Mesenchymal stem cell (in vitro differentiated cells and primary cell): ENCODE results near the gene EPHB6.

Experiments
- DNase-seq: peaks from one replicate; pipeline ENCODE4 v3.0.0-alpha.2; 2013
- H2AFZ ChIP-seq: one replicate; pipeline ENCODE4 v1.6.1; 2013; ENCODE audit warnings: low read depth, mild to moderate bottlenecking, control low read depth, inconsistent platforms, low read length, moderate library complexity
- H2AK5ac ChIP-seq: 2 replicates; pipeline ENCODE4 v1.6.1; 2013; ENCODE audit warnings: low read length, moderate library complexity, mild to moderate bottlenecking, inconsistent platforms; ENCODE audit not compliant: severe bottlenecking
- H2BK120ac ChIP-seq: one replicate; pipeline ENCODE4 v1.6.1; 2013; ENCODE audit warnings: low read depth, mild to moderate bottlenecking, inconsistent platforms, low read length, moderate library complexity
- H2BK12ac ChIP-seq, 2 experiments: one replicate each; pipeline ENCODE4 v1.6.1; 2013; ENCODE audit warnings: inconsistent platforms in 2 of 2, low read length in 2 of 2, mild to moderate bottlenecking in 2 of 2, moderate library complexity in 2 of 2, control low read depth in 1 of 2
- H2BK15ac ChIP-seq: one replicate; pipeline ENCODE4 v1.6.1; 2013; ENCODE audit warnings: mild to moderate bottlenecking, low read depth, inconsistent platforms; ENCODE audit not compliant: poor library complexity, severe bottlenecking
- H2BK5ac ChIP-seq: 2 replicates; pipeline ENCODE4 v1.6.1; 2013; ENCODE audit warnings: low read depth, mild to moderate bottlenecking, low read length, control low read depth, inconsistent platforms; ENCODE audit not compliant: poor library complexity, severe bottlenecking
- H3K14ac ChIP-seq, 2 experiments: one replicate each; pipeline ENCODE4 v1.6.1; 2013; ENCODE audit warnings: inconsistent platforms in 2 of 2, low read length in 2 of 2, control low read depth in 1 of 2, mild to moderate bottlenecking in 1 of 2, moderate library complexity in 1 of 2
- H3K18ac ChIP-seq, 2 experiments: one replicate each; pipeline ENCODE4 v1.6.1; 2013; ENCODE audit warnings: inconsistent platforms in 2 of 2, low read length in 2 of 2, control low read depth in 1 of 2, low read depth in 1 of 2, mild to moderate bottlenecking in 1 of 2
- H3K23ac ChIP-seq, 2 experiments: one replicate each; pipeline ENCODE4 v1.6.1; 2013; ENCODE audit warnings: inconsistent platforms in 2 of 2, low read length in 2 of 2, mild to moderate bottlenecking in 2 of 2, moderate library complexity in 2 of 2, control low read depth in 1 of 2
- H3K27ac ChIP-seq: 2 replicates; pipeline ENCODE4 v1.5.1; 2013; ENCODE audit warnings: mild to moderate bottlenecking, moderate library complexity, low read length, control low read depth, inconsistent platforms; ENCODE audit not compliant: poor library complexity, severe bottlenecking
- H3K27me3 ChIP-seq, 2 experiments: 2 replicates each; pipeline versions ENCODE4 v1.6.1 to v1.7.0; 2013; ENCODE audit warnings: low read length in 2 of 2, mild to moderate bottlenecking in 2 of 2, moderate library complexity in 2 of 2, control low read depth in 1 of 2, inconsistent platforms in 1 of 2; ENCODE audit not compliant: control insufficient read depth in 1 of 2, insufficient read depth in 1 of 2
- H3K36me3 ChIP-seq, 2 experiments: 2 replicates each; pipeline versions ENCODE4 v1.6.1 to v1.7.0; 2013; ENCODE audit warnings: low read length in 2 of 2, control low read depth in 1 of 2, inconsistent platforms in 1 of 2, low read depth in 1 of 2, mild to moderate bottlenecking in 1 of 2; ENCODE audit not compliant: insufficient read depth in 2 of 2, control insufficient read depth in 1 of 2
- H3K4ac ChIP-seq, 2 experiments: one replicate each; pipeline ENCODE4 v1.6.1; 2013; ENCODE audit warnings: inconsistent platforms in 2 of 2, low read length in 2 of 2, mild to moderate bottlenecking in 2 of 2, moderate library complexity in 2 of 2, control low read depth in 1 of 2, low read depth in 1 of 2
- H3K4me1 ChIP-seq: 2 replicates; pipeline ENCODE4 v1.6.1; 2013; ENCODE audit warnings: low read depth, low read length, control low read depth; ENCODE audit not compliant: control insufficient read depth, insufficient read depth
- H3K4me2 ChIP-seq: 2 replicates; pipeline ENCODE4 v1.6.1; 2013; ENCODE audit warnings: low read length, mild to moderate bottlenecking, inconsistent platforms; ENCODE audit not compliant: poor library complexity, severe bottlenecking
- H3K4me3 ChIP-seq, 2 experiments: 2 replicates each; pipeline versions ENCODE4 v1.5.1 to v1.7.0; 2013; ENCODE audit warnings: low read length in 2 of 2, mild to moderate bottlenecking in 2 of 2, control low read depth in 1 of 2, low read depth in 1 of 2; ENCODE audit not compliant: insufficient read depth in 1 of 2
- H3K79me1 ChIP-seq: replicated peaks from 2 replicates; pipeline ENCODE4 v1.6.1; 2013; ENCODE audit warnings: mild to moderate bottlenecking, control low read depth, low read length, inconsistent platforms; ENCODE audit not compliant: poor library complexity, severe bottlenecking
- H3K9ac ChIP-seq: 2 replicates; pipeline ENCODE4 v1.7.0; 2013; ENCODE audit warnings: mild to moderate bottlenecking, low read length, moderate library complexity
- H3K9me3 ChIP-seq: 2 replicates; pipeline ENCODE4 v1.7.0; 2013; ENCODE audit warnings: mild to moderate bottlenecking, low read length; ENCODE audit not compliant: control insufficient read depth
- H4K8ac ChIP-seq: one replicate; pipeline ENCODE4 v1.6.1; 2013; ENCODE audit warnings: inconsistent platforms, mild to moderate bottlenecking, low read length, moderate library complexity
- H4K91ac ChIP-seq: one replicate; pipeline ENCODE4 v1.6.1; 2013; ENCODE audit warnings: mild to moderate bottlenecking, low read length, inconsistent platforms
- WGBS: methylation state at CpG from one replicate; pipeline ENCODE4 v1.1.7; 2013; ENCODE audit warnings: mixed read lengths; 5-methylcytosine and 5-hydroxymethylcytosine counted together

Gene EPHB6

GRCh38 chr7:142875456-142875855 lies 20.6 kb downstream of the EPHB6 start:
- Histone ChIP-seq H3K79me1 (no peaks in the 10 kb centered on the region), H3K4me3 (no peak overlapping the region), H4K8ac (no peak overlapping the region), H3K4me2 (no peak overlapping the region), H2AFZ (no peak overlapping the region), H3K18ac (no peak overlapping the region), H2AK5ac (no peak overlapping the region), H3K36me3 (no peaks in the 10 kb centered on the region), H3K27ac (no peak overlapping the region), H3K23ac (no peak overlapping the region), H2BK120ac (no peak overlapping the region), H2BK15ac (no peak overlapping the region), H2BK12ac (no peak overlapping the region), H4K91ac (no peak overlapping the region), H2BK5ac (no peak overlapping the region), H3K9me3 (no peaks in the 10 kb centered on the region), H3K9ac (no peak overlapping the region), H3K4ac (no peak overlapping the region), H3K4me1 (no peaks in the 10 kb centered on the region), H3K14ac (no peak overlapping the region), H3K27me3 (peaks cover 10 to 45% of the 10 kb centered on the region in 2 experiments)
- no peak for DNase-seq
- 87% methylated on average over 14 of the region's 14 CpGs for WGBS

- H4K91ac ChIP-seq, result no peak overlapping the region
- H3K4me1 ChIP-seq, result no peaks in the 10 kb centered on the region
- no peak overlapping the region for H3K4me3 ChIP-seq
- H3K23ac ChIP-seq, result no peak overlapping the region
- no peak overlapping the region for H2AK5ac ChIP-seq
- H4K8ac ChIP-seq, result no peak overlapping the region
- no peak overlapping the region for H2BK15ac ChIP-seq
- H3K4ac ChIP-seq, result no peak overlapping the region
- H2BK120ac ChIP-seq, result no peak overlapping the region
- H3K27ac ChIP-seq, result no peak overlapping the region
- WGBS, result 76% methylated on average over 6 of the region's 9 CpGs
- no peak overlapping the region for H2BK12ac ChIP-seq
- no peak overlapping the region for H3K14ac ChIP-seq
- no peaks in the 10 kb centered on the region for H3K79me1 ChIP-seq
- no peak overlapping the region for H3K9ac ChIP-seq
- H3K36me3 ChIP-seq, result no peaks in the 10 kb centered on the region
- no peak overlapping the region for H2BK5ac ChIP-seq
- no peak overlapping the region for H2AFZ ChIP-seq
- no peak for DNase-seq
- peaks cover 10 to 53% of the 10 kb centered on the region in 2 experiments for H3K27me3 ChIP-seq
- no peaks in the 10 kb centered on the region for H3K9me3 ChIP-seq
- no peak overlapping the region for H3K4me2 ChIP-seq
- H3K18ac ChIP-seq, result no peak overlapping the region
Observed at GRCh38 chr7:142876236-142876960, 21.5 kb downstream of the EPHB6 start.

- DNase-seq, result no peak
- no peak overlapping the region for H3K14ac ChIP-seq
- 75% methylated on average over 16 of the region's 18 CpGs for WGBS
Observed at GRCh38 chr7:142876991-142877910, 22.4 kb downstream of the EPHB6 start.

GRCh38 chr7:142878315-142878714 lies 23.4 kb downstream of the EPHB6 start:
- Histone ChIP-seq H3K4me3 (no peak overlapping the region), H2AFZ (no peak overlapping the region), H3K4me1 (no peaks in the 10 kb centered on the region), H2BK120ac (no peak overlapping the region), H3K4ac (no peak overlapping the region), H3K27ac (no peak overlapping the region), H3K4me2 (no peak overlapping the region), H3K27me3 (peaks cover 13 to 68% of the 10 kb centered on the region in 2 experiments), H3K18ac (no peak overlapping the region), H3K9ac (no peak overlapping the region), H3K14ac (no peak overlapping the region), H2AK5ac (no peak overlapping the region), H2BK15ac (no peak overlapping the region), H3K36me3 (no peaks in the 10 kb centered on the region), H2BK5ac (no peak overlapping the region), H3K79me1 (no peaks in the 10 kb centered on the region), H2BK12ac (no peak overlapping the region), H3K23ac (no peak overlapping the region), H3K9me3 (no peaks in the 10 kb centered on the region), H4K8ac (no peak overlapping the region), H4K91ac (no peak overlapping the region)
- DNase-seq, result no peak
- 87% methylated on average over 3 of the region's 3 CpGs for WGBS

More at GRCh38 chr7:142876991-142877910, 22.4 kb downstream of the EPHB6 start:
- Histone ChIP-seq H3K18ac (no peak overlapping the region), H3K23ac (no peak overlapping the region), H3K4ac (no peak overlapping the region), H2BK120ac (no peak overlapping the region), H4K91ac (no peak overlapping the region), H2AFZ (no peak overlapping the region), H4K8ac (no peak overlapping the region), H3K27ac (no peak overlapping the region), H3K4me2 (no peak overlapping the region), H2BK12ac (no peak overlapping the region), H3K9me3 (no peaks in the 10 kb centered on the region), H3K4me1 (no peaks in the 10 kb centered on the region), H3K27me3 (peaks cover 10 to 60% of the 10 kb centered on the region in 2 experiments), H3K79me1 (no peaks in the 10 kb centered on the region), H3K4me3 (no peak overlapping the region), H3K9ac (no peak overlapping the region), H2BK15ac (no peak overlapping the region), H3K36me3 (no peaks in the 10 kb centered on the region), H2AK5ac (no peak overlapping the region), H2BK5ac (no peak overlapping the region)
